ENCODE results near the gene CATSPERE.
"Not testable (repeated sequence)": the region's sequence is repeated elsewhere in the genome, so short reads cannot be mapped to it uniquely, and the experiment has no call there.

The CATSPERE gene

GRCh38 chr1:244660595-244660994 lies 199.5 kb downstream of the CATSPERE start:
- no peak for TF ChIP-seq CTCF (IDR thresholded peaks at IDR 0.05; ENCODE audit: low read depth, low read length, missing control alignments)
- no peak for DNase-seq (ENCODE audit: low read depth)
- H3K4me3 ChIP-seq (ENCODE audit: low read depth, low read length): no peak overlapping the region
- in situ Hi-C loops (cut with HindIII; ENCODE audit: low sequenced_read_pairs): no loop called here

- in situ Hi-C loops (cut with HindIII; ENCODE audit: low sequenced_read_pairs); DNase-seq (ENCODE audit: low read depth); H3K4me3 ChIP-seq (ENCODE audit: low read depth, low read length): not testable (repeated sequence)
Observed at GRCh38 chr1:244661569-244662312, 200.7 kb downstream of the CATSPERE start.

- in situ Hi-C loops (cut with HindIII; ENCODE audit: low sequenced_read_pairs): no loop called here
- no peak overlapping the region for H3K4me3 ChIP-seq (ENCODE audit: low read depth, low read length)
- TF ChIP-seq CTCF (IDR thresholded peaks at IDR 0.05; ENCODE audit: low read depth, low read length, missing control alignments): no peak
- no peak for DNase-seq (ENCODE audit: low read depth)
Observed at GRCh38 chr1:244662599-244662998, 201.5 kb downstream of the CATSPERE start.

GRCh38 chr1:244664353-244664752 lies 203.3 kb downstream of the CATSPERE start:
- TF ChIP-seq CTCF (IDR thresholded peaks at IDR 0.05; ENCODE audit: low read depth, low read length, missing control alignments): no peak
- DNase-seq (ENCODE audit: low read depth): no peak
- H3K4me3 ChIP-seq (ENCODE audit: low read depth, low read length): no peak overlapping the region
- in situ Hi-C loops (cut with HindIII; ENCODE audit: low sequenced_read_pairs): no loop called here

- no peak for TF ChIP-seq CTCF (IDR thresholded peaks at IDR 0.05; ENCODE audit: low read depth, low read length, missing control alignments)
- no peak overlapping the region for H3K4me3 ChIP-seq (ENCODE audit: low read depth, low read length)
- in situ Hi-C loops (cut with HindIII; ENCODE audit: low sequenced_read_pairs): no loop called here
- no peak for DNase-seq (ENCODE audit: low read depth)
Observed at GRCh38 chr1:244665771-244666217, 204.7 kb downstream of the CATSPERE start.

GRCh38 chr1:244666672-244667418 lies 205.8 kb downstream of the CATSPERE start:
- in situ Hi-C loops (cut with HindIII; ENCODE audit: low sequenced_read_pairs); H3K4me3 ChIP-seq (ENCODE audit: low read depth, low read length); DNase-seq (ENCODE audit: low read depth): not testable (repeated sequence)

- in situ Hi-C loops (cut with HindIII; ENCODE audit: low sequenced_read_pairs): no loop called here
- no peak for TF ChIP-seq CTCF (IDR thresholded peaks at IDR 0.05; ENCODE audit: low read depth, low read length, missing control alignments)
- H3K4me3 ChIP-seq (ENCODE audit: low read depth, low read length): no peak overlapping the region
- no peak for DNase-seq (ENCODE audit: low read depth)
Observed at GRCh38 chr1:244667797-244668196, 206.7 kb downstream of the CATSPERE start.

Measured in astrocyte of the cerebellum (primary cell).